HepG2 (cell line): ENCODE data around the gene EMC8. TPM values are rescaled to one million over a fixed set of nuclear protein-coding genes. Genes with fewer than 3 reads are reported as not detected.

Experiments used
- ATM ChIP-seq: fragments of 450-650 bp; IDR thresholded peaks from 2 replicates; pipeline ENCODE4 v1.7.1; 2017; ENCODE audit warnings: mild to moderate bottlenecking, borderline replicate concordance
- CBX2 ChIP-seq, 2 experiments: fragments of 200-600 bp in 1 of 2; sonication (generic); formaldehyde crosslinking in 1 of 2; IDR thresholded peaks; 2 replicates each; pipeline versions ENCODE4 v1.7.0 to v1.8.1; 2018 to 2022; ENCODE audit warnings: low read depth in 2 of 2, low read length in 1 of 2, mild to moderate bottlenecking in 1 of 2, missing genetic modification reagents in 1 of 2
- ELF3 ChIP-seq: IDR thresholded peaks from 2 replicates; pipeline ENCODE4 v1.6.1; 2016; ENCODE audit warnings: missing genetic modification reagents, missing compliant biosample characterization
- HOXA5 ChIP-seq: sonication (generic); formaldehyde crosslinking; IDR thresholded peaks from 2 replicates; pipeline ENCODE4 v1.4.0; 2020; ENCODE audit warnings: missing genetic modification reagents
- NFE2L1 ChIP-seq: sonication (generic); formaldehyde crosslinking; IDR thresholded peaks from 2 replicates; pipeline ENCODE4 v1.4.0; 2020; ENCODE audit warnings: missing genetic modification reagents, mild to moderate bottlenecking, borderline replicate concordance
- RARA ChIP-seq: IDR thresholded peaks from 2 replicates; pipeline ENCODE4 v1.6.1; 2016; ENCODE audit warnings: missing genetic modification reagents, missing compliant biosample characterization
- RBFOX2 ChIP-seq: fragments of 200-400 bp; formaldehyde crosslinking; IDR thresholded peaks from 2 replicates; pipeline ENCODE4 v1.6.1; 2017; ENCODE audit warnings: low read depth, mild to moderate bottlenecking, low read length
- RNF2 ChIP-seq: fragments of 450-650 bp; conservative IDR thresholded peaks from 2 replicates; pipeline ENCODE4 v1.6.1; 2016; ENCODE audit warnings: low read depth
- SOX13 ChIP-seq, 3 experiments: fragments of 450-650 bp in 1 of 3; sonication (generic) in 1 of 3; formaldehyde crosslinking in 1 of 3; IDR thresholded peaks in 2 of 3; conservative IDR thresholded peaks in 1 of 3; 2 replicates each; pipeline versions ENCODE4 v1.5.0 to v1.6.1; 2016 to 2020; ENCODE audit warnings: antibody characterized with exemption in 1 of 3, mild to moderate bottlenecking in 1 of 3, missing compliant biosample characterization in 1 of 3, missing genetic modification reagents in 1 of 3, moderate library complexity in 1 of 3
- STAT5B ChIP-seq: sonication (generic); formaldehyde crosslinking; IDR thresholded peaks from 2 replicates; pipeline ENCODE4 v1.4.0; 2020; ENCODE audit warnings: missing genetic modification reagents
- THYN1 ChIP-seq: sonication (generic); formaldehyde crosslinking; IDR thresholded peaks from 2 replicates; pipeline ENCODE4 v1.8.1; 2023; ENCODE audit warnings: low read depth, mild to moderate bottlenecking, moderate library complexity, missing genetic modification reagents, borderline replicate concordance
- ZBTB1 ChIP-seq: sonication (generic); formaldehyde crosslinking; IDR thresholded peaks from 2 replicates; pipeline ENCODE4 v1.4.0; 2020; ENCODE audit warnings: missing genetic modification reagents, borderline replicate concordance
- ZIK1 ChIP-seq: sonication (generic); formaldehyde crosslinking; IDR thresholded peaks from 2 replicates; pipeline ENCODE4 v1.5.0; 2020; ENCODE audit warnings: mild to moderate bottlenecking, low read depth, missing genetic modification reagents, borderline replicate concordance
- ZNF337 ChIP-seq: sonication (generic); formaldehyde crosslinking; IDR thresholded peaks from 2 replicates; pipeline ENCODE4 v1.5.1; 2020; ENCODE audit warnings: missing genetic modification reagents, low read depth, mild to moderate bottlenecking, borderline replicate concordance
- ZNF446 ChIP-seq: sonication (generic); formaldehyde crosslinking; IDR thresholded peaks from 2 replicates; pipeline ENCODE4 v1.5.0; 2020; ENCODE audit warnings: mild to moderate bottlenecking, missing genetic modification reagents
- ZNF468 ChIP-seq: sonication (generic); formaldehyde crosslinking; IDR thresholded peaks from 2 replicates; pipeline ENCODE4 v1.8.0; 2022; ENCODE audit warnings: mild to moderate bottlenecking, moderate library complexity, missing genetic modification reagents
- ZNF569 ChIP-seq: sonication (generic); formaldehyde crosslinking; IDR thresholded peaks from 2 replicates; pipeline ENCODE4 v1.5.0; 2020; ENCODE audit warnings: mild to moderate bottlenecking, missing genetic modification reagents, moderate library complexity, borderline replicate concordance
- ZNF724P ChIP-seq: sonication (generic); formaldehyde crosslinking; IDR thresholded peaks from 2 replicates; pipeline ENCODE4 v1.8.0; 2022; ENCODE audit warnings: missing genetic modification reagents, borderline replicate concordance
- ZNF776 ChIP-seq: sonication (generic); formaldehyde crosslinking; IDR thresholded peaks from 2 replicates; pipeline ENCODE4 v1.4.0; 2020; ENCODE audit warnings: mild to moderate bottlenecking, missing genetic modification reagents
- polyA plus RNA-seq, 8 experiments: library from polyadenylated mRNA; depleted of rRNA in 3 of 8; stranded (reverse) in 7 of 8; unstranded in 1 of 8; fragments of >200 nt; fragmentation: Illumina TruSeq in 4 of 8; extraction: Trizol in 4 of 8; gene quantifications; 2 replicates each; pipeline versions ENCODE4 v1.2.1 to v1.2.3, GENCODE V29; 2011 to 2016; ENCODE audit warnings: low read depth in 4 of 8, missing spikeins in 1 of 8, mixed read lengths in 1 of 8; ENCODE audit not compliant: insufficient read depth in 1 of 8
- total RNA-seq, 5 experiments: library from RNA; depleted of rRNA; stranded (reverse); fragments of >200 nt; fragmentation: Illumina TruSeq; extraction: Trizol; gene quantifications; 2 replicates each; pipeline ENCODE4 v1.2.3, GENCODE V29; 2016; ENCODE audit warnings: low read depth in 1 of 5
- TF ChIP-seq, protein P1 (sequence below): sonication (generic); formaldehyde crosslinking; IDR thresholded peaks from 2 replicates; pipeline ENCODE4; 2020; ENCODE audit warnings: missing genetic modification reagents, mild to moderate bottlenecking, borderline replicate concordance
- TF ChIP-seq, protein P2 (sequence below): sonication (generic); formaldehyde crosslinking; IDR thresholded peaks from 2 replicates; pipeline ENCODE4 v1.4.0; 2020; ENCODE audit warnings: missing genetic modification reagents
- TF ChIP-seq, protein P3 (sequence below): sonication (generic); formaldehyde crosslinking; IDR thresholded peaks from 2 replicates; pipeline ENCODE4 v1.5.0; 2020; ENCODE audit warnings: missing genetic modification reagents

Gene EMC8
- total and polyA plus RNA-seq, 2 of the 13 experiments (the other 11 are each of a cell fraction or from before 2014, with no cell fraction given) = 55.0 to 76.0 TPM

DNA sequence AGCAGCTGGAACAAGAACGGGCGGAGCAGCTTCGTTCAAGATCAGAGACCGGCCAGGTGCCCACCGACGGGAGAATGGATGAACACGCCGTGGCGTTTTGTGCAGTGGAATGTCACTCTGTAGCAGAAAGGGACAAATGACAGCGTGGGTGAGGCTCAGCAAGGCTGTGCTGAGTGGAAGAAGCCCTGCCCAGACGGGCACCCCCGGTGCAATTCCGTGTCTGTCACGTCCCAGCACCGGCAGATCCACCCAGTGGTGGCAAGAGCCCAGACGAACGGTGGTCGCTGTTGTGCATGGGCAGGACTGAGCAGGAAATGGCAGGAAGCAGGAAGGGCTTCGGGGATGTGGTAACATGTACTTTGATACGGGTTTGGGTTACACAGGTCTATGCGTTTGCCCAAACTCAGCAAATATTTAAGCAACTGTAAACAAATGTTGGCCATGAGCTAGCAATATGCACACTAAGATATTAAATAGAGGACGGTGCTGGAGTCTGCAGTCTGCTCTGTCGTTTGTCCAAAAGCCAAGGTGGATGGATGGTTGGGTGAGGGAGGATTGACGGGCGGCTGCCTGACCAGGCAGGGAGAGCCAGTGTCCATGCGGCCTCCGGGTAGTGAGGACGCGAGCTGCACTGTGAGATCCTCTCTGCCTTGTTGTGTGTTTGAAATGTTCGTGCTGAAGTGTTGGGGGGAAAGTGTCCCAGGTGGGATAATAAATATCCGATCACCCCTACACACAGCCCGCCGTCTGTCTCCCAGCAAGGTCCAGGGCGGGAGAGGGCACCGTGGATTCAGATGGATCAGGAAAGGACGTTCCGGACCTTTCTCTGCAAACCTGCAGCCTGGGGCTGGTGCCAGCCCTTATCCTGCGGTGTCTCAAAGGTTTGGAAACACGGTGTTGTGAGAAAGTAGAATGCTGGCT lies 48.6 kb upstream of the EMC8 start (continued):
- TF ChIP-seq, protein P1, sequence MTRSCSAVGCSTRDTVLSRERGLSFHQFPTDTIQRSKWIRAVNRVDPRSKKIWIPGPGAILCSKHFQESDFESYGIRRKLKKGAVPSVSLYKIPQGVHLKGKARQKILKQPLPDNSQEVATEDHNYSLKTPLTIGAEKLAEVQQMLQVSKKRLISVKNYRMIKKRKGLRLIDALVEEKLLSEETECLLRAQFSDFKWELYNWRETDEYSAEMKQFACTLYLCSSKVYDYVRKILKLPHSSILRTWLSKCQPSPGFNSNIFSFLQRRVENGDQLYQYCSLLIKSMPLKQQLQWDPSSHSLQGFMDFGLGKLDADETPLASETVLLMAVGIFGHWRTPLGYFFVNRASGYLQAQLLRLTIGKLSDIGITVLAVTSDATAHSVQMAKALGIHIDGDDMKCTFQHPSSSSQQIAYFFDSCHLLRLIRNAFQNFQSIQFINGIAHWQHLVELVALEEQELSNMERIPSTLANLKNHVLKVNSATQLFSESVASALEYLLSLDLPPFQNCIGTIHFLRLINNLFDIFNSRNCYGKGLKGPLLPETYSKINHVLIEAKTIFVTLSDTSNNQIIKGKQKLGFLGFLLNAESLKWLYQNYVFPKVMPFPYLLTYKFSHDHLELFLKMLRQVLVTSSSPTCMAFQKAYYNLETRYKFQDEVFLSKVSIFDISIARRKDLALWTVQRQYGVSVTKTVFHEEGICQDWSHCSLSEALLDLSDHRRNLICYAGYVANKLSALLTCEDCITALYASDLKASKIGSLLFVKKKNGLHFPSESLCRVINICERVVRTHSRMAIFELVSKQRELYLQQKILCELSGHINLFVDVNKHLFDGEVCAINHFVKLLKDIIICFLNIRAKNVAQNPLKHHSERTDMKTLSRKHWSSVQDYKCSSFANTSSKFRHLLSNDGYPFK (CRISPR knock-in tag) = peak; percentile 79; the same call in 1 of the 2 replicates
- TF ChIP-seq ZNF569 (CRISPR knock-in tag) (no peak; the same call in 1 of the 2 replicates), RBFOX2 (peak; percentile 60; the same call in 1 of the 2 replicates), ELF3 (CRISPR knock-in tag) (peak; percentile 100), NFE2L1 (peak; percentile 68; the same call in 1 of the 2 replicates), ZNF776 (CRISPR knock-in tag) (0 out of 2 replicates have a peak, but pooled peaks have one; percentile 72), THYN1 (CRISPR knock-in tag) (0 out of 2 replicates have a peak, but pooled peaks have one; percentile 68), RARA (CRISPR knock-in tag) (peak; percentile 88), STAT5B (CRISPR knock-in tag) (0 out of 2 replicates have a peak, but pooled peaks have one; percentile 27), ZBTB1 (CRISPR knock-in tag) (no peak), HOXA5 (CRISPR knock-in tag) (peak; percentile 22; the same call in 1 of the 2 replicates), ZNF337 (CRISPR knock-in tag) (no peak; the same call in 1 of the 2 replicates), CBX2 (IDR thresholded peaks at IDR 0.05; ENCODE audit: low read depth, low read length) (no peak), CBX2 (CRISPR knock-in tag; IDR thresholded peaks at IDR 0.05; ENCODE audit: low read depth) (0 out of 2 replicates have a peak, but pooled peaks have one; percentile 42), ZNF468 (CRISPR knock-in tag) (no peak), SOX13 (IDR thresholded peaks at IDR 0.05) (peak; percentile 21; the same call in 1 of the 2 replicates), SOX13 (CRISPR knock-in tag; conservative IDR thresholded peaks at IDR 0.05 in 1 of 2, IDR thresholded peaks at IDR 0.05 in 1 of 2) (peak in 1 of 2 experiments; percentile 74; a peak in 2 of 4 replicates), ZNF724P (0 out of 2 replicates have a peak, but pooled peaks have one; percentile 26), RNF2 (no peak; the same call in 1 of the 2 replicates), ZNF446 (CRISPR knock-in tag) (no peak), ZIK1 (CRISPR knock-in tag) (peak; percentile 86; the same call in 1 of the 2 replicates), ATM (no peak)
- TF ChIP-seq, protein P2, sequence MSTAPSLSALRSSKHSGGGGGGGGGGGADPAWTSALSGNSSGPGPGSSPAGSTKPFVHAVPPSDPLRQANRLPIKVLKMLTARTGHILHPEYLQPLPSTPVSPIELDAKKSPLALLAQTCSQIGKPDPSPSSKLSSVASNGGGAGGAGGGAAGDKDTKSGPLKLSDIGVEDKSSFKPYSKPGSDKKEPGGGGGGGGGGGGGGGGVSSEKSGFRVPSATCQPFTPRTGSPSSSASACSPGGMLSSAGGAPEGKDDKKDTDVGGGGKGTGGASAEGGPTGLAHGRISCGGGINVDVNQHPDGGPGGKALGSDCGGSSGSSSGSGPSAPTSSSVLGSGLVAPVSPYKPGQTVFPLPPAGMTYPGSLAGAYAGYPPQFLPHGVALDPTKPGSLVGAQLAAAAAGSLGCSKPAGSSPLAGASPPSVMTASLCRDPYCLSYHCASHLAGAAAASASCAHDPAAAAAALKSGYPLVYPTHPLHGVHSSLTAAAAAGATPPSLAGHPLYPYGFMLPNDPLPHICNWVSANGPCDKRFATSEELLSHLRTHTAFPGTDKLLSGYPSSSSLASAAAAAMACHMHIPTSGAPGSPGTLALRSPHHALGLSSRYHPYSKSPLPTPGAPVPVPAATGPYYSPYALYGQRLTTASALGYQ (CRISPR knock-in tag) = peak; percentile 72
- TF ChIP-seq, protein P3, sequence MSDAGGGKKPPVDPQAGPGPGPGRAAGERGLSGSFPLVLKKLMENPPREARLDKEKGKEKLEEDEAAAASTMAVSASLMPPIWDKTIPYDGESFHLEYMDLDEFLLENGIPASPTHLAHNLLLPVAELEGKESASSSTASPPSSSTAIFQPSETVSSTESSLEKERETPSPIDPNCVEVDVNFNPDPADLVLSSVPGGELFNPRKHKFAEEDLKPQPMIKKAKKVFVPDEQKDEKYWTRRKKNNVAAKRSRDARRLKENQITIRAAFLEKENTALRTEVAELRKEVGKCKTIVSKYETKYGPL (CRISPR knock-in tag) = no peak
